ENCODE measurements around the gene CHMP1B. TPM values are rescaled to one million over a fixed set of nuclear protein-coding genes. Genes with fewer than 3 reads are reported as not detected.

Gene CHMP1B, protein sequence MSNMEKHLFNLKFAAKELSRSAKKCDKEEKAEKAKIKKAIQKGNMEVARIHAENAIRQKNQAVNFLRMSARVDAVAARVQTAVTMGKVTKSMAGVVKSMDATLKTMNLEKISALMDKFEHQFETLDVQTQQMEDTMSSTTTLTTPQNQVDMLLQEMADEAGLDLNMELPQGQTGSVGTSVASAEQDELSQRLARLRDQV
- total RNA-seq: 10 to 100 TPM; 42.0 to 58.6 (median 49.7) TPM

DNA sequence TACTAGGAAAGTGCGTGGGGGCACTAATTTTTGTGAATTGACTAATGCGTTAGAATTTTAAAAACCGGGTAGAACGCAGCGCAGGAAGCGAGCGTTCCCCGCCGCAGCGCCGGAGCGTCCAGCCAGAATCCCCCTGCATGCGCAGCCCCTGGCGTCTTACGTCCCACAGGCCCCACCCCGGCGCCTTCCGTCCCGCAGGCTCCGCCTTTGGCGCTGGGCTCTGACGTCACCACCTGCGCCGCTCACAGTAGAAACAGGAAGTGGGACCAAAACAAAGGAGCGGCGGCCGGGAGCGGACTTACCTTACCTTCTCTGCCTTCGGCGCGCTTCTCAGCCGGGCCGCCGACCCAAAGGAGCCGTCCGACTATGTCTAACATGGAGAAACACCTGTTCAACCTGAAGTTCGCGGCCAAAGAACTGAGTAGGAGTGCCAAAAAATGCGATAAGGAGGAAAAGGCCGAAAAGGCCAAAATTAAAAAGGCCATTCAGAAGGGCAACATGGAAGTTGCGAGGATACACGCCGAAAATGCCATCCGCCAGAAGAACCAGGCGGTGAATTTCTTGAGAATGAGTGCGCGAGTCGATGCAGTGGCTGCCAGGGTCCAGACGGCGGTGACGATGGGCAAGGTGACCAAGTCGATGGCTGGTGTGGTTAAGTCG, at the start of gene CHMP1B:
CHMP1B (plus strand) TSS at position 268 of the 660 bp plus-strand sequence; CDS start at position 367, 99 bp downstream.
- WGBS: 0% methylated on average over 41 of the region's 53 CpGs
- peaks cover 31 to 47% (median 42%) of the 10 kb centered on the region in 4 donors for H3K4me1 ChIP-seq
- peak within 1 kb of the TSS; percentile 86 to 96 (median 94) for H3K27ac ChIP-seq (replicated peaks in 1 of 4)
- H3K27me3 ChIP-seq: no peaks in the 10 kb centered on the region
- peak within 1 kb of the TSS; percentile 66 to 94 (median 82) for H3K4me3 ChIP-seq
- H3K9me3 ChIP-seq: peaks cover 0 to 3% (median 0%) of the 10 kb centered on the region in 4 donors
- H3K36me3 ChIP-seq: peaks cover 0 to 12% (median 7%) of the 10 kb centered on the region in 4 donors
- TF ChIP-seq, protein P1, sequence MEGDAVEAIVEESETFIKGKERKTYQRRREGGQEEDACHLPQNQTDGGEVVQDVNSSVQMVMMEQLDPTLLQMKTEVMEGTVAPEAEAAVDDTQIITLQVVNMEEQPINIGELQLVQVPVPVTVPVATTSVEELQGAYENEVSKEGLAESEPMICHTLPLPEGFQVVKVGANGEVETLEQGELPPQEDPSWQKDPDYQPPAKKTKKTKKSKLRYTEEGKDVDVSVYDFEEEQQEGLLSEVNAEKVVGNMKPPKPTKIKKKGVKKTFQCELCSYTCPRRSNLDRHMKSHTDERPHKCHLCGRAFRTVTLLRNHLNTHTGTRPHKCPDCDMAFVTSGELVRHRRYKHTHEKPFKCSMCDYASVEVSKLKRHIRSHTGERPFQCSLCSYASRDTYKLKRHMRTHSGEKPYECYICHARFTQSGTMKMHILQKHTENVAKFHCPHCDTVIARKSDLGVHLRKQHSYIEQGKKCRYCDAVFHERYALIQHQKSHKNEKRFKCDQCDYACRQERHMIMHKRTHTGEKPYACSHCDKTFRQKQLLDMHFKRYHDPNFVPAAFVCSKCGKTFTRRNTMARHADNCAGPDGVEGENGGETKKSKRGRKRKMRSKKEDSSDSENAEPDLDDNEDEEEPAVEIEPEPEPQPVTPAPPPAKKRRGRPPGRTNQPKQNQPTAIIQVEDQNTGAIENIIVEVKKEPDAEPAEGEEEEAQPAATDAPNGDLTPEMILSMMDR (IDR thresholded peaks at IDR 0.05): peak in 1 of 3 experiments; percentile 22
- TF ChIP-seq POLR2A (IDR thresholded peaks at IDR 0.05; ENCODE audit: low read depth) (peak; percentile 96), POLR2AphosphoS5 (IDR thresholded peaks at IDR 0.05) (peak; percentile 99 to 100), EP300 (IDR thresholded peaks at IDR 0.05) (peak; percentile 13)
- DNase-seq (ENCODE audit: extremely low spot score): peak; percentile 99
- intact Hi-C loops (cut with DNase I): loop anchor here (5.0 to 10.0 kb wide), 2 partner anchors 56 to 134 kb away; partner anchors contain the start of genes IMPA2 and MPPE1

GRCh38 chr18:11801573-11801972, 49.6 kb upstream of the CHMP1B start:
- intact Hi-C loops (cut with DNase I): no loop called here
- peaks cover 0 to 4% (median 0%) of the 10 kb centered on the region in 4 donors for H3K4me1 ChIP-seq
- 76% methylated on average over 4 of the region's 4 CpGs for WGBS

GRCh38 chr18:11802158-11802557, 49.1 kb upstream of the CHMP1B start:
- Histone ChIP-seq H3K36me3 (no peaks in the 10 kb centered on the region), H3K4me3 (no peak overlapping the region), H3K9me3 (no peaks in the 10 kb centered on the region), H3K27me3 (no peaks in the 10 kb centered on the region), H3K4me1 (peaks cover 0 to 4% (median 0%) of the 10 kb centered on the region in 4 donors), H3K27ac (replicated peaks in 1 of 4) (no peak overlapping the region)
- DNase-seq (ENCODE audit: extremely low spot score): no peak
- 91% methylated on average over 6 of the region's 6 CpGs for WGBS
- intact Hi-C loops (cut with DNase I): no loop called here
- TF ChIP-seq, protein P1 (IDR thresholded peaks at IDR 0.05): no peak
- TF ChIP-seq POLR2A (IDR thresholded peaks at IDR 0.05; ENCODE audit: low read depth) (no peak), EP300 (IDR thresholded peaks at IDR 0.05) (no peak), POLR2AphosphoS5 (IDR thresholded peaks at IDR 0.05) (no peak)

More at GRCh38 chr18:11801573-11801972, 49.6 kb upstream of the CHMP1B start:
- no peaks in the 10 kb centered on the region for H3K9me3 ChIP-seq
- no peaks in the 10 kb centered on the region for H3K27me3 ChIP-seq
- TF ChIP-seq EP300 (IDR thresholded peaks at IDR 0.05): no peak
- no peak for TF ChIP-seq POLR2AphosphoS5 (IDR thresholded peaks at IDR 0.05)
- no peak for TF ChIP-seq POLR2A (IDR thresholded peaks at IDR 0.05; ENCODE audit: low read depth)
- TF ChIP-seq, protein P1 (IDR thresholded peaks at IDR 0.05): no peak
- DNase-seq (ENCODE audit: extremely low spot score): no peak
- H3K36me3 ChIP-seq: no peaks in the 10 kb centered on the region
- H3K27ac ChIP-seq (replicated peaks in 1 of 4): no peak overlapping the region
- H3K4me3 ChIP-seq: no peak overlapping the region

GRCh38 chr18:11802586-11802985, 48.6 kb upstream of the CHMP1B start:
- H3K27ac ChIP-seq (replicated peaks in 1 of 4): no peak overlapping the region
- WGBS: 93% methylated on average over 10 of the region's 10 CpGs
- H3K4me1 ChIP-seq: peaks cover 0 to 4% (median 0%) of the 10 kb centered on the region in 4 donors
- no peak for DNase-seq (ENCODE audit: extremely low spot score)
- no peaks in the 10 kb centered on the region for H3K36me3 ChIP-seq
- no peaks in the 10 kb centered on the region for H3K9me3 ChIP-seq
- TF ChIP-seq EP300 (IDR thresholded peaks at IDR 0.05) (no peak), POLR2AphosphoS5 (IDR thresholded peaks at IDR 0.05) (no peak), POLR2A (IDR thresholded peaks at IDR 0.05; ENCODE audit: low read depth) (no peak)
- TF ChIP-seq, protein P1 (IDR thresholded peaks at IDR 0.05): no peak
- no peaks in the 10 kb centered on the region for H3K27me3 ChIP-seq
- intact Hi-C loops (cut with DNase I): no loop called here
- H3K4me3 ChIP-seq: no peak overlapping the region

Measured in esophagus muscularis mucosa (tissue), 4 donors.